GM23338 (cell line): ENCODE data around the gene PSMB8. TPM values are rescaled to one million over a fixed set of nuclear protein-coding genes. Genes with fewer than 3 reads are reported as not detected.

Experiments
- ATAC-seq: fragments of 200-7000 bp; cut with Tn5 transposase; 3 replicates; pipeline ENCODE4 v1.9.1; 2020
- DNase-seq: peaks from one replicate; pipeline ENCODE4 v3.0.0-alpha.2; 2015; ENCODE audit warnings: low spot score
- H2AFZ ChIP-seq: fragments of 200-600 bp; sonication (generic); 2 replicates; pipeline ENCODE4 v1.8.0; 2016; ENCODE audit warnings: antibody characterized with exemption, mild to moderate bottlenecking, moderate library complexity
- H3F3A ChIP-seq: fragments of 200-600 bp; sonication (generic); replicated peaks from 2 replicates; pipeline ENCODE4 v1.8.0; 2017; ENCODE audit warnings: antibody characterized with exemption, mixed run types, low read depth
- H3K27ac ChIP-seq: fragments of 200-600 bp; sonication (generic); 2 replicates; pipeline ENCODE4 v1.6.1; 2016; ENCODE audit warnings: low read depth
- H3K27me3 ChIP-seq: fragments of 200-600 bp; sonication (generic); 2 replicates; pipeline ENCODE4 v1.8.0; 2016; ENCODE audit warnings: mild to moderate bottlenecking, mixed run types, moderate library complexity; ENCODE audit not compliant: insufficient read depth
- H3K36me3 ChIP-seq: fragments of 200-600 bp; sonication (generic); 2 replicates; pipeline ENCODE4 v1.8.0; 2016; ENCODE audit warnings: mild to moderate bottlenecking; ENCODE audit not compliant: insufficient read depth
- H3K4me1 ChIP-seq: fragments of 200-600 bp; sonication (generic); 2 replicates; pipeline ENCODE4 v1.8.0; 2016; ENCODE audit warnings: mild to moderate bottlenecking, moderate library complexity; ENCODE audit not compliant: insufficient read depth
- H3K4me2 ChIP-seq: fragments of 200-600 bp; sonication (generic); 2 replicates; pipeline ENCODE4 v1.7.1; 2017; ENCODE audit warnings: mixed run types
- H3K4me3 ChIP-seq: fragments of 200-600 bp; sonication (generic); 2 replicates; pipeline ENCODE4 v1.6.1; 2016; ENCODE audit warnings: mixed run types
- H3K79me2 ChIP-seq: fragments of 200-600 bp; sonication (generic); replicated peaks from 2 replicates; pipeline ENCODE4 v1.8.0; 2017; ENCODE audit warnings: mild to moderate bottlenecking; ENCODE audit not compliant: insufficient read depth
- H3K9me2 ChIP-seq: fragments of 200-600 bp; sonication (generic); 2 replicates; pipeline ENCODE4 v1.8.0; 2017; ENCODE audit not compliant: insufficient read depth
- H4K20me1 ChIP-seq: fragments of 200-600 bp; sonication (generic); replicated peaks from 2 replicates; pipeline ENCODE4 v1.8.0; 2017; ENCODE audit warnings: mild to moderate bottlenecking; ENCODE audit not compliant: insufficient read depth
- H3K27ac Mint-ChIP-seq: 2 replicates; pipeline ENCODE4 v1.8.0; 2020; ENCODE audit warnings: inconsistent platforms, mild to moderate bottlenecking, moderate library complexity, mixed read lengths
- H3K27me3 Mint-ChIP-seq: 3 replicates; pipeline ENCODE4 v1.8.0; 2022; ENCODE audit warnings: low read depth, mild to moderate bottlenecking, moderate library complexity, mixed read lengths, inconsistent platforms; ENCODE audit not compliant: insufficient read depth, poor library complexity
- H3K36me3 Mint-ChIP-seq: 3 replicates; pipeline ENCODE4 v1.8.0; 2021; ENCODE audit warnings: low read depth, mild to moderate bottlenecking, inconsistent platforms, moderate library complexity, mixed read lengths
- H3K4me1 Mint-ChIP-seq: 3 replicates; pipeline ENCODE4 v1.8.0; 2020; ENCODE audit warnings: mild to moderate bottlenecking, inconsistent platforms, mixed read lengths
- H3K4me3 Mint-ChIP-seq: 3 replicates; pipeline ENCODE4 v1.8.0; 2021; ENCODE audit warnings: moderate library complexity, mild to moderate bottlenecking, inconsistent platforms, mixed read lengths
- H3K9me3 Mint-ChIP-seq: 3 replicates; pipeline ENCODE4 v1.8.0; 2020; ENCODE audit warnings: moderate library complexity, mild to moderate bottlenecking, inconsistent platforms, mixed read lengths
- EZH2 ChIP-seq: fragments of 200-600 bp; sonication (generic); IDR thresholded peaks from one replicate; pipeline ENCODE4 v1.8.0; 2017; ENCODE audit warnings: antibody characterized with exemption, mild to moderate bottlenecking, low read depth; ENCODE audit not compliant: unreplicated experiment
- EZH2phosphoT487 ChIP-seq: fragments of 200-600 bp; sonication (generic); IDR thresholded peaks from one replicate; pipeline ENCODE4 v1.8.1; 2018; ENCODE audit warnings: antibody characterized with exemption; ENCODE audit not compliant: unreplicated experiment
- JUNB ChIP-seq: IDR thresholded peaks from one replicate; pipeline ENCODE4 v1.6.1; 2016; ENCODE audit warnings: antibody characterized with exemption; ENCODE audit not compliant: unreplicated experiment
- NANOG ChIP-seq: IDR thresholded peaks from 2 replicates; pipeline ENCODE4 v1.6.1; 2016; ENCODE audit warnings: antibody characterized with exemption, borderline replicate concordance
- POLR2AphosphoS5 ChIP-seq: IDR thresholded peaks from 2 replicates; pipeline ENCODE4 v1.6.1; 2016; ENCODE audit warnings: antibody characterized with exemption, low read depth
- STAT1 ChIP-seq: IDR thresholded peaks from one replicate; pipeline ENCODE4 v1.6.1; 2016; ENCODE audit warnings: antibody characterized with exemption; ENCODE audit not compliant: unreplicated experiment
- ZNF114 ChIP-seq: fragments of 250-450 bp; sonication (Bioruptor Pico); IDR thresholded peaks from 2 replicates; pipeline ENCODE4 v1.5.0; 2020; ENCODE audit warnings: mild to moderate bottlenecking, moderate library complexity
- polyA plus RNA-seq: library from polyadenylated mRNA; unstranded; fragments of >200 nt; fragmentation: Nextera tagmentation; extraction: Ambion mirVana; gene quantifications from 2 replicates; pipeline ENCODE4 v1.2.1, GENCODE V29; 2016
- total RNA-seq: library from RNA; depleted of rRNA; stranded (reverse); fragments of >200 nt; shearing (Covaris generic); gene quantifications from 2 replicates; pipeline ENCODE4 v1.2.3, GENCODE V29; 2014
- TF ChIP-seq, protein P1 (sequence below): fragments of 250-450 bp; sonication (Bioruptor Pico); IDR thresholded peaks from 2 replicates; pipeline ENCODE4 v1.5.0; 2020; ENCODE audit warnings: mild to moderate bottlenecking, moderate library complexity
- TF ChIP-seq, protein P2 (sequence below): IDR thresholded peaks from one replicate; pipeline ENCODE4 v1.6.1; 2018; ENCODE audit warnings: antibody characterized with exemption; ENCODE audit not compliant: unreplicated experiment
- TF ChIP-seq, protein P3 (sequence below): IDR thresholded peaks from 2 replicates; pipeline ENCODE4 v1.6.1; 2016; ENCODE audit warnings: antibody characterized with exemption

The PSMB8 gene
- total and polyA plus RNA-seq, 2 experiments from 2014 or later = 16.5 to 27.6 TPM

DNA sequence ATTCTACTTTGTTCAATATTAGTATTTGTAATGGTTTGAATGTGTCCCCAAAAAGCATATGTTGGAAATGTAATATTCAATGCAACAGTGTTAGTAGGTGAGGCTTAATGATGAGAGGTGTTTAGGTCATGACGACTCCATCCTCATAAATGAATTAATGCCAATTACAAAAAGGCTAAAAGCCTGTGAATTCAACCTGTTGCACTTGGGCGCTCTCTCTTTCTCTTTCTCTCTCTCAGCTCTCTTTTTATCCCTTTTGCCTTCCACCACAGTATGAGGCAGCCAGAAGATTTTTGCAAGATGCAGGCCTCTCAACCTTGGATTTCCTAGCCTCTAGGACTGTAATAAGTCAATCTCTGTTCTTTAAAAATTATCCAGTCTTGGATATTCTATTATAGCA, 44.7 kb upstream of the PSMB8 start (continued):
- TF ChIP-seq, protein P1, sequence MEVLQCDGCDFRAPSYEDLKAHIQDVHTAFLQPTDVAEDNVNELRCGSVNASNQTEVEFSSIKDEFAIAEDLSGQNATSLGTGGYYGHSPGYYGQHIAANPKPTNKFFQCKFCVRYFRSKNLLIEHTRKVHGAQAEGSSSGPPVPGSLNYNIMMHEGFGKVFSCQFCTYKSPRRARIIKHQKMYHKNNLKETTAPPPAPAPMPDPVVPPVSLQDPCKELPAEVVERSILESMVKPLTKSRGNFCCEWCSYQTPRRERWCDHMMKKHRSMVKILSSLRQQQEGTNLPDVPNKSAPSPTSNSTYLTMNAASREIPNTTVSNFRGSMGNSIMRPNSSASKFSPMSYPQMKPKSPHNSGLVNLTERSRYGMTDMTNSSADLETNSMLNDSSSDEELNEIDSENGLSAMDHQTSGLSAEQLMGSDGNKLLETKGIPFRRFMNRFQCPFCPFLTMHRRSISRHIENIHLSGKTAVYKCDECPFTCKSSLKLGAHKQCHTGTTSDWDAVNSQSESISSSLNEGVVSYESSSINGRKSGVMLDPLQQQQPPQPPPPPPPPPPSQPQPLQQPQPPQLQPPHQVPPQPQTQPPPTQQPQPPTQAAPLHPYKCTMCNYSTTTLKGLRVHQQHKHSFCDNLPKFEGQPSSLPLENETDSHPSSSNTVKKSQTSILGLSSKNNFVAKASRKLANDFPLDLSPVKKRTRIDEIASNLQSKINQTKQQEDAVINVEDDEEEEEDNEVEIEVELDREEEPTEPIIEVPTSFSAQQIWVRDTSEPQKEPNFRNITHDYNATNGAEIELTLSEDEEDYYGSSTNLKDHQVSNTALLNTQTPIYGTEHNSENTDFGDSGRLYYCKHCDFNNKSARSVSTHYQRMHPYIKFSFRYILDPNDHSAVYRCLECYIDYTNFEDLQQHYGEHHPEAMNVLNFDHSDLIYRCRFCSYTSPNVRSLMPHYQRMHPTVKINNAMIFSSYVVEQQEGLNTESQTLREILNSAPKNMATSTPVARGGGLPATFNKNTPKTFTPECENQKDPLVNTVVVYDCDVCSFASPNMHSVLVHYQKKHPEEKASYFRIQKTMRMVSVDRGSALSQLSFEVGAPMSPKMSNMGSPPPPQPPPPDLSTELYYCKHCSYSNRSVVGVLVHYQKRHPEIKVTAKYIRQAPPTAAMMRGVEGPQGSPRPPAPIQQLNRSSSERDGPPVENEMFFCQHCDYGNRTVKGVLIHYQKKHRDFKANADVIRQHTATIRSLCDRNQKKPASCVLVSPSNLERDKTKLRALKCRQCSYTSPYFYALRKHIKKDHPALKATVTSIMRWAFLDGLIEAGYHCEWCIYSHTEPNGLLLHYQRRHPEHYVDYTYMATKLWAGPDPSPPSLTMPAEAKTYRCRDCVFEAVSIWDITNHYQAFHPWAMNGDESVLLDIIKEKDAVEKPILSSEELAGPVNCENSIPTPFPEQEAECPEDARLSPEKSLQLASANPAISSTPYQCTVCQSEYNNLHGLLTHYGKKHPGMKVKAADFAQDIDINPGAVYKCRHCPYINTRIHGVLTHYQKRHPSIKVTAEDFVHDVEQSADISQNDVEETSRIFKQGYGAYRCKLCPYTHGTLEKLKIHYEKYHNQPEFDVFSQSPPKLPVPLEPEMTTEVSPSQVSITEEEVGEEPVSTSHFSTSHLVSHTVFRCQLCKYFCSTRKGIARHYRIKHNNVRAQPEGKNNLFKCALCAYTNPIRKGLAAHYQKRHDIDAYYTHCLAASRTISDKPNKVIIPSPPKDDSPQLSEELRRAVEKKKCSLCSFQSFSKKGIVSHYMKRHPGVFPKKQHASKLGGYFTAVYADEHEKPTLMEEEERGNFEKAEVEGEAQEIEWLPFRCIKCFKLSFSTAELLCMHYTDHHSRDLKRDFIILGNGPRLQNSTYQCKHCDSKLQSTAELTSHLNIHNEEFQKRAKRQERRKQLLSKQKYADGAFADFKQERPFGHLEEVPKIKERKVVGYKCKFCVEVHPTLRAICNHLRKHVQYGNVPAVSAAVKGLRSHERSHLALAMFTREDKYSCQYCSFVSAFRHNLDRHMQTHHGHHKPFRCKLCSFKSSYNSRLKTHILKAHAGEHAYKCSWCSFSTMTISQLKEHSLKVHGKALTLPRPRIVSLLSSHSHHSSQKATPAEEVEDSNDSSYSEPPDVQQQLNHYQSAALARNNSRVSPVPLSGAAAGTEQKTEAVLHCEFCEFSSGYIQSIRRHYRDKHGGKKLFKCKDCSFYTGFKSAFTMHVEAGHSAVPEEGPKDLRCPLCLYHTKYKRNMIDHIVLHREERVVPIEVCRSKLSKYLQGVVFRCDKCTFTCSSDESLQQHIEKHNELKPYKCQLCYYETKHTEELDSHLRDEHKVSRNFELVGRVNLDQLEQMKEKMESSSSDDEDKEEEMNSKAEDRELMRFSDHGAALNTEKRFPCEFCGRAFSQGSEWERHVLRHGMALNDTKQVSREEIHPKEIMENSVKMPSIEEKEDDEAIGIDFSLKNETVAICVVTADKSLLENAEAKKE (CRISPR knock-in tag) = no peak
- no peak for TF ChIP-seq JUNB
- no peak for TF ChIP-seq ZNF114
- no peak for TF ChIP-seq POLR2AphosphoS5

DNA sequence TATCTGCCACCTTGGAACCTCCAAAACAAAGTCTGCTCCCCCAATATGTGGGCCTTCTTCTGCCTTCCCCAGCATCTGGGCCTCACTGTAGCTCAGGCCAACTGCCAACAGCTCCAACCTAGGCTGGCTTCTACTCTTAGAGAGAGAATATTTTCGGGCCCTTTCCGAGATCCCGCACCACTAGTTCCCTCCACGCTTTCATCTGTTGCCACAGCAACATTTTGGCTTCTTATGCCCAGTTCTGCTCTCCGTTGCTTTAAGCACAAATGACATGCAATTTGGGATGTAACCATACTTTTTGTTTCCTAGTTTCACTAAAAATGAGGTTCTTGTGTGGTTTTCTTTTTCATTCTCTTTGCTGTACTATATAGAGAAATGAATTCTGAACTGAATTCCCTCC, 43.8 kb upstream of the PSMB8 start:
- H3K36me3 ChIP-seq = no peaks in the 10 kb centered on the region
- no peak overlapping the region for H3K27ac Mint-ChIP-seq
- TF ChIP-seq EZH2 (no peak), EZH2phosphoT487 (no peak), NANOG (no peak), ZNF114 (no peak), STAT1 (no peak)
- TF ChIP-seq, protein P2, sequence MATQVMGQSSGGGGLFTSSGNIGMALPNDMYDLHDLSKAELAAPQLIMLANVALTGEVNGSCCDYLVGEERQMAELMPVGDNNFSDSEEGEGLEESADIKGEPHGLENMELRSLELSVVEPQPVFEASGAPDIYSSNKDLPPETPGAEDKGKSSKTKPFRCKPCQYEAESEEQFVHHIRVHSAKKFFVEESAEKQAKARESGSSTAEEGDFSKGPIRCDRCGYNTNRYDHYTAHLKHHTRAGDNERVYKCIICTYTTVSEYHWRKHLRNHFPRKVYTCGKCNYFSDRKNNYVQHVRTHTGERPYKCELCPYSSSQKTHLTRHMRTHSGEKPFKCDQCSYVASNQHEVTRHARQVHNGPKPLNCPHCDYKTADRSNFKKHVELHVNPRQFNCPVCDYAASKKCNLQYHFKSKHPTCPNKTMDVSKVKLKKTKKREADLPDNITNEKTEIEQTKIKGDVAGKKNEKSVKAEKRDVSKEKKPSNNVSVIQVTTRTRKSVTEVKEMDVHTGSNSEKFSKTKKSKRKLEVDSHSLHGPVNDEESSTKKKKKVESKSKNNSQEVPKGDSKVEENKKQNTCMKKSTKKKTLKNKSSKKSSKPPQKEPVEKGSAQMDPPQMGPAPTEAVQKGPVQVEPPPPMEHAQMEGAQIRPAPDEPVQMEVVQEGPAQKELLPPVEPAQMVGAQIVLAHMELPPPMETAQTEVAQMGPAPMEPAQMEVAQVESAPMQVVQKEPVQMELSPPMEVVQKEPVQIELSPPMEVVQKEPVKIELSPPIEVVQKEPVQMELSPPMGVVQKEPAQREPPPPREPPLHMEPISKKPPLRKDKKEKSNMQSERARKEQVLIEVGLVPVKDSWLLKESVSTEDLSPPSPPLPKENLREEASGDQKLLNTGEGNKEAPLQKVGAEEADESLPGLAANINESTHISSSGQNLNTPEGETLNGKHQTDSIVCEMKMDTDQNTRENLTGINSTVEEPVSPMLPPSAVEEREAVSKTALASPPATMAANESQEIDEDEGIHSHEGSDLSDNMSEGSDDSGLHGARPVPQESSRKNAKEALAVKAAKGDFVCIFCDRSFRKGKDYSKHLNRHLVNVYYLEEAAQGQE = no peak
- TF ChIP-seq, protein P3, sequence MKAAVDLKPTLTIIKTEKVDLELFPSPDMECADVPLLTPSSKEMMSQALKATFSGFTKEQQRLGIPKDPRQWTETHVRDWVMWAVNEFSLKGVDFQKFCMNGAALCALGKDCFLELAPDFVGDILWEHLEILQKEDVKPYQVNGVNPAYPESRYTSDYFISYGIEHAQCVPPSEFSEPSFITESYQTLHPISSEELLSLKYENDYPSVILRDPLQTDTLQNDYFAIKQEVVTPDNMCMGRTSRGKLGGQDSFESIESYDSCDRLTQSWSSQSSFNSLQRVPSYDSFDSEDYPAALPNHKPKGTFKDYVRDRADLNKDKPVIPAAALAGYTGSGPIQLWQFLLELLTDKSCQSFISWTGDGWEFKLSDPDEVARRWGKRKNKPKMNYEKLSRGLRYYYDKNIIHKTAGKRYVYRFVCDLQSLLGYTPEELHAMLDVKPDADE = no peak

More for the DNA sequence above, 43.8 kb upstream of the PSMB8 start:
- no peak overlapping the region for H3K27ac ChIP-seq
- H3K4me2 ChIP-seq = no peak overlapping the region
- no peaks in the 10 kb centered on the region for H4K20me1 ChIP-seq
- H3K79me2 ChIP-seq = no peaks in the 10 kb centered on the region
- H3K4me1 ChIP-seq = no peaks in the 10 kb centered on the region
- H3K9me2 ChIP-seq = no peaks in the 10 kb centered on the region
- H3F3A ChIP-seq = no peaks in the 10 kb centered on the region
- no peaks in the 10 kb centered on the region for H3K9me3 Mint-ChIP-seq
- no peaks in the 10 kb centered on the region for H3K4me1 Mint-ChIP-seq
- no peaks in the 10 kb centered on the region for H3K27me3 ChIP-seq
- peaks cover 4% of the 10 kb centered on the region for H3K27me3 Mint-ChIP-seq
- H3K36me3 Mint-ChIP-seq = no peaks in the 10 kb centered on the region
- 0 out of 2 replicates have a peak overlapping the region, but pooled peaks have one; percentile 9 for H2AFZ ChIP-seq
- no peak overlapping the region for H3K4me3 Mint-ChIP-seq
- DNase-seq (peak; percentile 8), ATAC-seq (no peak)
- H3K4me3 ChIP-seq = no peak overlapping the region
